HepG2 (cell line): ENCODE results near the gene TMX2. TPM values are rescaled to one million over a fixed set of nuclear protein-coding genes. Genes with fewer than 3 reads are reported as not detected.
A peak's percentile ranks its signal among the peaks of the same experiment; 100 is the strongest.

Experiments
- EP300 ChIP-seq, 3 experiments: sonication (generic) in 1 of 3; formaldehyde crosslinking in 1 of 3; IDR thresholded peaks; 2 replicates each; pipeline versions ENCODE4 v1.5.1 to v1.6.1; 2011 to 2020; ENCODE audit warnings: low read depth in 2 of 3, low read length in 2 of 3, borderline replicate concordance in 1 of 3, improper control_type of control experiment in 1 of 3, mild to moderate bottlenecking in 1 of 3, missing genetic modification reagents in 1 of 3, moderate library complexity in 1 of 3
- ETV5 ChIP-seq: IDR thresholded peaks from 2 replicates; pipeline ENCODE4 v1.6.1; 2018; ENCODE audit warnings: missing biosample characterization, missing genetic modification reagents, inconsistent platforms, borderline replicate concordance
- ETV6 ChIP-seq: sonication (generic); formaldehyde crosslinking; conservative IDR thresholded peaks from 2 replicates; pipeline ENCODE4 v1.4.0; 2020; ENCODE audit warnings: missing genetic modification reagents
- JDP2 ChIP-seq: sonication (generic); formaldehyde crosslinking; IDR thresholded peaks from 2 replicates; pipeline ENCODE4 v1.8.1; 2022; ENCODE audit warnings: missing genetic modification reagents, borderline replicate concordance
- KLF16 ChIP-seq, 2 experiments: sonication (generic) in 1 of 2; formaldehyde crosslinking in 1 of 2; IDR thresholded peaks; 2 replicates each; pipeline versions ENCODE4 v1.6.1 to v1.8.0; 2016 to 2023; ENCODE audit warnings: missing genetic modification reagents in 2 of 2, missing compliant biosample characterization in 1 of 2
- MXI1 ChIP-seq: IDR thresholded peaks from 3 replicates; pipeline ENCODE4 v1.6.1; 2012; ENCODE audit warnings: low read depth, low read length, inconsistent platforms, borderline replicate concordance
- NR2F2 ChIP-seq: IDR thresholded peaks from 2 replicates; pipeline ENCODE4 v1.6.1; 2012; ENCODE audit warnings: low read depth, inconsistent platforms, borderline replicate concordance
- PAWR ChIP-seq: sonication (generic); formaldehyde crosslinking; IDR thresholded peaks from 2 replicates; pipeline ENCODE4 v1.4.0; 2020; ENCODE audit warnings: missing genetic modification reagents, mild to moderate bottlenecking, borderline replicate concordance
- PAX8 ChIP-seq: sonication (generic); formaldehyde crosslinking; IDR thresholded peaks from 2 replicates; pipeline ENCODE4 v1.8.0; 2022; ENCODE audit warnings: mild to moderate bottlenecking, missing genetic modification reagents, borderline replicate concordance
- PHF5A ChIP-seq: IDR thresholded peaks from one replicate; pipeline ENCODE4 v1.6.1; 2018; ENCODE audit warnings: low read depth, missing genetic modification reagents; ENCODE audit not compliant: unreplicated experiment
- RFX3 ChIP-seq: IDR thresholded peaks from 2 replicates; pipeline ENCODE4 v1.6.1; 2016; ENCODE audit warnings: missing biosample characterization, missing genetic modification reagents
- SP5 ChIP-seq: IDR thresholded peaks from 2 replicates; pipeline ENCODE4 v1.6.1; 2016; ENCODE audit warnings: low read depth, borderline replicate concordance
- ZNF569 ChIP-seq: sonication (generic); formaldehyde crosslinking; IDR thresholded peaks from 2 replicates; pipeline ENCODE4 v1.5.0; 2020; ENCODE audit warnings: mild to moderate bottlenecking, missing genetic modification reagents, moderate library complexity, borderline replicate concordance
- polyA plus RNA-seq, 8 experiments: library from polyadenylated mRNA; depleted of rRNA in 3 of 8; stranded (reverse) in 7 of 8; unstranded in 1 of 8; fragments of >200 nt; fragmentation: Illumina TruSeq in 4 of 8; extraction: Trizol in 4 of 8; gene quantifications; 2 replicates each; pipeline versions ENCODE4 v1.2.1 to v1.2.3, GENCODE V29; 2011 to 2016; ENCODE audit warnings: low read depth in 4 of 8, missing spikeins in 1 of 8, mixed read lengths in 1 of 8; ENCODE audit not compliant: insufficient read depth in 1 of 8
- total RNA-seq, 5 experiments: library from RNA; depleted of rRNA; stranded (reverse); fragments of >200 nt; fragmentation: Illumina TruSeq; extraction: Trizol; gene quantifications; 2 replicates each; pipeline ENCODE4 v1.2.3, GENCODE V29; 2016; ENCODE audit warnings: low read depth in 1 of 5
- TF ChIP-seq, protein P1 (sequence below): IDR thresholded peaks from 2 replicates; pipeline ENCODE4 v1.6.1; 2016
- TF ChIP-seq, protein P2 (sequence below): IDR thresholded peaks from 2 replicates; pipeline ENCODE4 v1.4.0; 2020; ENCODE audit warnings: mild to moderate bottlenecking, missing genetic modification reagents
- TF ChIP-seq, protein P3 (sequence below): sonication (generic); formaldehyde crosslinking; IDR thresholded peaks from 2 replicates; pipeline ENCODE4 v1.4.0; 2020; ENCODE audit warnings: missing genetic modification reagents, borderline replicate concordance

Gene TMX2
- total and polyA plus RNA-seq, 2 of the 13 experiments (the other 11 are each of a cell fraction or from before 2014, with no cell fraction given): 84.5 to 129 TPM

DNA sequence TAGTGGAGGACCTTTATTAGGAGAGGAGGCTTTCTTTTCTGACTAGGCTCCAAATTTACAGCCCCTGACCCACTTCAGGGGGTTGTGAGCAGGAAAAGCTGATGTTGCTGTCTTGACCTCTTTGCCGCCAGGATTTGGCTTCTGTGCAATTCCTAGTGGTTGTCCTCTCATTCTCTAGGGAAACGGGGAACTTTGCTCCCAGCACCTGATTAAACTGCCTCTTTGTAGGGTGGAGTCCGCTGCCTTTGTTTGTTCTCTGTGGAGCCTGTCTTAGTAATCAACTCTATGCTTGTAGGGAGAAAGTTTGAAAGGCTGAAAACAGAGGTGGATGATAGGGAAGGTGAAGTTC lies 65.5 kb downstream of the TMX2 start (continued):
- TF ChIP-seq, protein P1, sequence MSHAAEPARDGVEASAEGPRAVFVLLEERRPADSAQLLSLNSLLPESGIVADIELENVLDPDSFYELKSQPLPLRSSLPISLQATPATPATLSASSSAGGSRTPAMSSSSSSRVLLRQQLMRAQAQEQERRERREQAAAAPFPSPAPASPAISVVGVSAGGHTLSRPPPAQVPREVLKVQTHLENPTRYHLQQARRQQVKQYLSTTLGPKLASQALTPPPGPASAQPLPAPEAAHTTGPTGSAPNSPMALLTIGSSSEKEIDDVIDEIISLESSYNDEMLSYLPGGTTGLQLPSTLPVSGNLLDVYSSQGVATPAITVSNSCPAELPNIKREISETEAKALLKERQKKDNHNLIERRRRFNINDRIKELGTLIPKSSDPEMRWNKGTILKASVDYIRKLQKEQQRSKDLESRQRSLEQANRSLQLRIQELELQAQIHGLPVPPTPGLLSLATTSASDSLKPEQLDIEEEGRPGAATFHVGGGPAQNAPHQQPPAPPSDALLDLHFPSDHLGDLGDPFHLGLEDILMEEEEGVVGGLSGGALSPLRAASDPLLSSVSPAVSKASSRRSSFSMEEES (CRISPR knock-in tag): 0 out of 2 replicates have a peak, but pooled peaks have one; percentile 62
- TF ChIP-seq, protein P2, sequence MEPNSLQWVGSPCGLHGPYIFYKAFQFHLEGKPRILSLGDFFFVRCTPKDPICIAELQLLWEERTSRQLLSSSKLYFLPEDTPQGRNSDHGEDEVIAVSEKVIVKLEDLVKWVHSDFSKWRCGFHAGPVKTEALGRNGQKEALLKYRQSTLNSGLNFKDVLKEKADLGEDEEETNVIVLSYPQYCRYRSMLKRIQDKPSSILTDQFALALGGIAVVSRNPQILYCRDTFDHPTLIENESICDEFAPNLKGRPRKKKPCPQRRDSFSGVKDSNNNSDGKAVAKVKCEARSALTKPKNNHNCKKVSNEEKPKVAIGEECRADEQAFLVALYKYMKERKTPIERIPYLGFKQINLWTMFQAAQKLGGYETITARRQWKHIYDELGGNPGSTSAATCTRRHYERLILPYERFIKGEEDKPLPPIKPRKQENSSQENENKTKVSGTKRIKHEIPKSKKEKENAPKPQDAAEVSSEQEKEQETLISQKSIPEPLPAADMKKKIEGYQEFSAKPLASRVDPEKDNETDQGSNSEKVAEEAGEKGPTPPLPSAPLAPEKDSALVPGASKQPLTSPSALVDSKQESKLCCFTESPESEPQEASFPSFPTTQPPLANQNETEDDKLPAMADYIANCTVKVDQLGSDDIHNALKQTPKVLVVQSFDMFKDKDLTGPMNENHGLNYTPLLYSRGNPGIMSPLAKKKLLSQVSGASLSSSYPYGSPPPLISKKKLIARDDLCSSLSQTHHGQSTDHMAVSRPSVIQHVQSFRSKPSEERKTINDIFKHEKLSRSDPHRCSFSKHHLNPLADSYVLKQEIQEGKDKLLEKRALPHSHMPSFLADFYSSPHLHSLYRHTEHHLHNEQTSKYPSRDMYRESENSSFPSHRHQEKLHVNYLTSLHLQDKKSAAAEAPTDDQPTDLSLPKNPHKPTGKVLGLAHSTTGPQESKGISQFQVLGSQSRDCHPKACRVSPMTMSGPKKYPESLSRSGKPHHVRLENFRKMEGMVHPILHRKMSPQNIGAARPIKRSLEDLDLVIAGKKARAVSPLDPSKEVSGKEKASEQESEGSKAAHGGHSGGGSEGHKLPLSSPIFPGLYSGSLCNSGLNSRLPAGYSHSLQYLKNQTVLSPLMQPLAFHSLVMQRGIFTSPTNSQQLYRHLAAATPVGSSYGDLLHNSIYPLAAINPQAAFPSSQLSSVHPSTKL: peak; percentile 82
- no peak for TF ChIP-seq JDP2 (CRISPR knock-in tag)
- no peak for TF ChIP-seq PAX8
- no peak for TF ChIP-seq ZNF569 (CRISPR knock-in tag)
- TF ChIP-seq RFX3 (CRISPR knock-in tag): no peak
- TF ChIP-seq MXI1: peak; percentile 12; the same call in 1 of the 3 replicates
- no peak for TF ChIP-seq ETV6 (CRISPR knock-in tag)
- peak; percentile 18 to 79; a peak in 3 of 4 replicates for TF ChIP-seq EP300 (IDR thresholded peaks at IDR 0.05; ENCODE audit: low read depth in 2 of 2, low read length in 2 of 2)
- no peak for TF ChIP-seq EP300 (CRISPR knock-in tag; IDR thresholded peaks at IDR 0.05; ENCODE audit: borderline replicate concordance)
- TF ChIP-seq ETV5 (CRISPR knock-in tag): peak; percentile 40; the same call in 1 of the 2 replicates
- TF ChIP-seq SP5 (CRISPR knock-in tag): peak; percentile 55; the same call in 1 of the 2 replicates
- TF ChIP-seq PAWR (CRISPR knock-in tag): no peak
- TF ChIP-seq, protein P3, sequence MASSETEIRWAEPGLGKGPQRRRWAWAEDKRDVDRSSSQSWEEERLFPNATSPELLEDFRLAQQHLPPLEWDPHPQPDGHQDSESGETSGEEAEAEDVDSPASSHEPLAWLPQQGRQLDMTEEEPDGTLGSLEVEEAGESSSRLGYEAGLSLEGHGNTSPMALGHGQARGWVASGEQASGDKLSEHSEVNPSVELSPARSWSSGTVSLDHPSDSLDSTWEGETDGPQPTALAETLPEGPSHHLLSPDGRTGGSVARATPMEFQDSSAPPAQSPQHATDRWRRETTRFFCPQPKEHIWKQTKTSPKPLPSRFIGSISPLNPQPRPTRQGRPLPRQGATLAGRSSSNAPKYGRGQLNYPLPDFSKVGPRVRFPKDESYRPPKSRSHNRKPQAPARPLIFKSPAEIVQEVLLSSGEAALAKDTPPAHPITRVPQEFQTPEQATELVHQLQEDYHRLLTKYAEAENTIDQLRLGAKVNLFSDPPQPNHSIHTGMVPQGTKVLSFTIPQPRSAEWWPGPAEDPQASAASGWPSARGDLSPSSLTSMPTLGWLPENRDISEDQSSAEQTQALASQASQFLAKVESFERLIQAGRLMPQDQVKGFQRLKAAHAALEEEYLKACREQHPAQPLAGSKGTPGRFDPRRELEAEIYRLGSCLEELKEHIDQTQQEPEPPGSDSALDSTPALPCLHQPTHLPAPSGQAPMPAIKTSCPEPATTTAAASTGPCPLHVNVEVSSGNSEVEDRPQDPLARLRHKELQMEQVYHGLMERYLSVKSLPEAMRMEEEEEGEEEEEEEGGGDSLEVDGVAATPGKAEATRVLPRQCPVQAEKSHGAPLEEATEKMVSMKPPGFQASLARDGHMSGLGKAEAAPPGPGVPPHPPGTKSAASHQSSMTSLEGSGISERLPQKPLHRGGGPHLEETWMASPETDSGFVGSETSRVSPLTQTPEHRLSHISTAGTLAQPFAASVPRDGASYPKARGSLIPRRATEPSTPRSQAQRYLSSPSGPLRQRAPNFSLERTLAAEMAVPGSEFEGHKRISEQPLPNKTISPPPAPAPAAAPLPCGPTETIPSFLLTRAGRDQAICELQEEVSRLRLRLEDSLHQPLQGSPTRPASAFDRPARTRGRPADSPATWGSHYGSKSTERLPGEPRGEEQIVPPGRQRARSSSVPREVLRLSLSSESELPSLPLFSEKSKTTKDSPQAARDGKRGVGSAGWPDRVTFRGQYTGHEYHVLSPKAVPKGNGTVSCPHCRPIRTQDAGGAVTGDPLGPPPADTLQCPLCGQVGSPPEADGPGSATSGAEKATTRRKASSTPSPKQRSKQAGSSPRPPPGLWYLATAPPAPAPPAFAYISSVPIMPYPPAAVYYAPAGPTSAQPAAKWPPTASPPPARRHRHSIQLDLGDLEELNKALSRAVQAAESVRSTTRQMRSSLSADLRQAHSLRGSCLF (CRISPR knock-in tag): no peak
- 0 out of 2 replicates have a peak, but pooled peaks have one; percentile 24 for TF ChIP-seq NR2F2
- TF ChIP-seq KLF16 (CRISPR knock-in tag; IDR thresholded peaks at IDR 0.05): peak in 1 of 2 experiments; percentile 37; a peak in 1 of 4 replicates
- no peak for TF ChIP-seq PHF5A
